Suprapubic skin (tissue), 3 donors: Measurements from ENCODE around the gene ZSCAN31.

Source experiments
- EP300 ChIP-seq: sonication (generic); formaldehyde crosslinking; IDR thresholded peaks from one replicate; pipeline ENCODE4 v1.6.1; 2017; ENCODE audit warnings: antibody characterized with exemption
- POLR2A ChIP-seq, 2 donors: fragments of 450-650 bp; IDR thresholded peaks; one replicate each; pipeline ENCODE4 v1.6.1; 2017; ENCODE audit warnings: antibody characterized with exemption in 2 of 2, mild to moderate bottlenecking in 2 of 2, moderate library complexity in 2 of 2
- TF ChIP-seq, protein P1 (sequence below), 2 donors: fragments of 200-600 bp in 1 of 2; fragments of 450-650 bp in 1 of 2; sonication (generic) in 1 of 2; IDR thresholded peaks; one replicate each; pipeline ENCODE4 v1.5.1; 2016 to 2019; ENCODE audit warnings: antibody characterized with exemption in 2 of 2, mild to moderate bottlenecking in 1 of 2, moderate library complexity in 1 of 2

DNA sequence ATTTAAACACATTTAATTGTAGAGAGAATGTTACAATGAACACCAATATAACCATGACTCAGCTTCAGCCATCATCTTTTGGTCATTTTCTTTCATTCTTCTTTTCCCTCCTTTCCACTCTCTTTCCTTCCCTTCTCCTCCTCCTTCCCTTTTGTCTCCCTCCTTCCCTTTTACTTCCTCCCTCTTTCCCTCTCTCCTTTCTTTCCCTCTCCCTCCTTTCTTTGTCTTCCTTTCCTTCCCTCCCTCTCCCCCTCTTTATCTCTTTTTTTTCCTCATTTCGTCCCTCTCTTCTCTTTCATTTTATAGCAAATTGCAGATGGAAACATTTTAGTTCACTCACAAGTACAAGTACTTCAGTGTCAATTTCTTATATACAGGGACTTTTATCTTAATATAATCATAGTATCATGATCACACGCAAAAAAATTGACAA lies 15.6 kb upstream of the ZSCAN31 start:
- no peak for TF ChIP-seq EP300
- TF ChIP-seq, protein P1, sequence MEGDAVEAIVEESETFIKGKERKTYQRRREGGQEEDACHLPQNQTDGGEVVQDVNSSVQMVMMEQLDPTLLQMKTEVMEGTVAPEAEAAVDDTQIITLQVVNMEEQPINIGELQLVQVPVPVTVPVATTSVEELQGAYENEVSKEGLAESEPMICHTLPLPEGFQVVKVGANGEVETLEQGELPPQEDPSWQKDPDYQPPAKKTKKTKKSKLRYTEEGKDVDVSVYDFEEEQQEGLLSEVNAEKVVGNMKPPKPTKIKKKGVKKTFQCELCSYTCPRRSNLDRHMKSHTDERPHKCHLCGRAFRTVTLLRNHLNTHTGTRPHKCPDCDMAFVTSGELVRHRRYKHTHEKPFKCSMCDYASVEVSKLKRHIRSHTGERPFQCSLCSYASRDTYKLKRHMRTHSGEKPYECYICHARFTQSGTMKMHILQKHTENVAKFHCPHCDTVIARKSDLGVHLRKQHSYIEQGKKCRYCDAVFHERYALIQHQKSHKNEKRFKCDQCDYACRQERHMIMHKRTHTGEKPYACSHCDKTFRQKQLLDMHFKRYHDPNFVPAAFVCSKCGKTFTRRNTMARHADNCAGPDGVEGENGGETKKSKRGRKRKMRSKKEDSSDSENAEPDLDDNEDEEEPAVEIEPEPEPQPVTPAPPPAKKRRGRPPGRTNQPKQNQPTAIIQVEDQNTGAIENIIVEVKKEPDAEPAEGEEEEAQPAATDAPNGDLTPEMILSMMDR (IDR thresholded peaks at IDR 0.05): no peak
- TF ChIP-seq POLR2A (IDR thresholded peaks at IDR 0.05): no peak
